K562 (cell line): Measurements from ENCODE around the gene SLC30A10. TPM values are rescaled to one million over a fixed set of nuclear protein-coding genes. Genes with fewer than 3 reads are reported as not detected.
A peak's percentile ranks its signal among the peaks of the same experiment; 100 is the strongest.

Experiments
- CEBPB ChIP-seq: fragments of 450-650 bp; IDR thresholded peaks from 2 replicates; pipeline ENCODE4 v1.6.1; 2016; ENCODE audit warnings: missing genetic modification characterization, missing compliant biosample characterization
- ELF1 ChIP-seq: fragments of 200-800 bp; sonication (Bioruptor generic); IDR thresholded peaks from 2 replicates; pipeline ENCODE4 v1.6.1; 2016; ENCODE audit warnings: missing genetic modification characterization, missing compliant biosample characterization
- ETV6 ChIP-seq, 3 experiments: fragments of 150-350 bp in 1 of 3; sonication (generic) in 1 of 3; formaldehyde crosslinking in 1 of 3; IDR thresholded peaks; 2 replicates each; pipeline versions ENCODE4 v1.6.1 to v1.8.0; 2014 to 2022; ENCODE audit warnings: borderline replicate concordance in 2 of 3, low read depth in 2 of 3, antibody characterized with exemption in 1 of 3, low read length in 1 of 3, mild to moderate bottlenecking in 1 of 3, missing genetic modification reagents in 1 of 3
- EWSR1 ChIP-seq: fragments of 450-650 bp; IDR thresholded peaks from 2 replicates; pipeline ENCODE4 v1.6.1; 2018; ENCODE audit warnings: borderline replicate concordance, mild to moderate bottlenecking, low read depth, moderate library complexity; ENCODE audit not compliant: partially characterized antibody
- GABPB1 ChIP-seq: sonication (generic); formaldehyde crosslinking; IDR thresholded peaks from 2 replicates; pipeline ENCODE4 v1.8.0; 2022; ENCODE audit warnings: mild to moderate bottlenecking, missing genetic modification reagents
- HMBOX1 ChIP-seq: sonication (generic); IDR thresholded peaks from 2 replicates; pipeline ENCODE4 v1.6.1; 2016
- ILF3 ChIP-seq: fragments of 450-650 bp; IDR thresholded peaks from 2 replicates; pipeline ENCODE4 v1.6.1; 2018; ENCODE audit warnings: antibody characterized with exemption, mild to moderate bottlenecking, moderate library complexity, borderline replicate concordance
- NR3C1 ChIP-seq: sonication (generic); formaldehyde crosslinking; IDR thresholded peaks from 2 replicates; pipeline ENCODE4 v1.8.1; 2022; ENCODE audit warnings: missing genetic modification reagents
- RAD21 ChIP-seq, 2 experiments: fragments of 250-450 bp in 1 of 2; fragments of 450-650 bp in 1 of 2; sonication (Bioruptor Pico) in 1 of 2; formaldehyde crosslinking in 1 of 2; IDR thresholded peaks in 1 of 2; conservative IDR thresholded peaks in 1 of 2; 2 replicates each; pipeline versions ENCODE4 v1.4.0 to v1.8.0; 2020 to 2022; ENCODE audit warnings: mild to moderate bottlenecking in 2 of 2, moderate library complexity in 1 of 2
- RB1 ChIP-seq: fragments of 450-650 bp; IDR thresholded peaks from 2 replicates; pipeline ENCODE4 v1.6.1; 2017; ENCODE audit warnings: low read depth, mild to moderate bottlenecking
- TBL1XR1 ChIP-seq, 2 experiments: IDR thresholded peaks; 2 replicates each; pipeline ENCODE4 v1.6.1; 2012; ENCODE audit warnings: improper control_type of control experiment in 2 of 2, low read length in 2 of 2, mild to moderate bottlenecking in 1 of 2
- polyA plus RNA-seq, 8 experiments: library from polyadenylated mRNA; depleted of rRNA in 4 of 8; stranded (reverse) in 5 of 8; unstranded in 3 of 8; fragments of >200 nt; fragmentation: Nextera tagmentation in 2 of 8; fragmentation: Illumina TruSeq in 1 of 8; extraction: Ambion mirVana in 2 of 8; extraction: Trizol in 1 of 8; gene quantifications; 2 replicates each; pipeline versions ENCODE4 v1.2.1 to v1.2.3, GENCODE V29; 2011 to 2014; ENCODE audit warnings: inconsistent platforms in 1 of 8, missing spikeins in 1 of 8
- total RNA-seq, 7 experiments: library from RNA; depleted of rRNA in 6 of 7; stranded (reverse); fragments of >200 nt in 6 of 7; fragmentation: Illumina TruSeq in 2 of 7; extraction: Trizol in 2 of 7; gene quantifications; 2 replicates each; pipeline versions ENCODE4 v1.2.1 to v1.2.3, GENCODE V29; 2011 to 2021; ENCODE audit warnings: low replicate concordance in 1 of 7

The SLC30A10 gene
- total and polyA plus RNA-seq, 9 of the 15 experiments (the other 6 are each of a cell fraction or from before 2014, with no cell fraction given) = 2.6 to 11.3 (median 7.1) TPM

- TF ChIP-seq GABPB1 (CRISPR knock-in tag) = peak; percentile 6; the same call in 1 of the 2 replicates
- TF ChIP-seq CEBPB = peak; percentile 100
- TF ChIP-seq ILF3 = peak; percentile 46; the same call in 1 of the 2 replicates
- peak; percentile 43; the same call in 1 of the 2 replicates for TF ChIP-seq HMBOX1
- TF ChIP-seq NR3C1 (CRISPR knock-in tag) = no peak
- TF ChIP-seq ETV6 (IDR thresholded peaks at IDR 0.05; ENCODE audit: borderline replicate concordance in 1 of 2, low read depth in 2 of 2, low read length in 1 of 2) = peak in 1 of 2 experiments; percentile 82; a peak in 2 of 4 replicates
- TF ChIP-seq ETV6 (CRISPR knock-in tag; IDR thresholded peaks at IDR 0.05; ENCODE audit: borderline replicate concordance) = no peak
- TF ChIP-seq RB1 = 0 out of 2 replicates have a peak, but pooled peaks have one; percentile 59
- TF ChIP-seq EWSR1 = no peak
- TF ChIP-seq RAD21 (CRISPR knock-in tag; conservative IDR thresholded peaks at IDR 0.05 in 1 of 2, IDR thresholded peaks at IDR 0.05 in 1 of 2) = peak; percentile 17 to 26; a peak in 2 of 4 replicates
- peak; percentile 89 to 98 for TF ChIP-seq TBL1XR1 (IDR thresholded peaks at IDR 0.05; ENCODE audit: low read length in 2 of 2)
- TF ChIP-seq ELF1 = peak; percentile 66; the same call in 1 of the 2 replicates
- TF ChIP-seq, all 486 proteins: peak for 202
Measured at GRCh38 chr1:219906924-219907771, 21.2 kb downstream of the SLC30A10 start (continued).
